ENCODE results near the gene GPN2. TPM values are rescaled to one million over a fixed set of nuclear protein-coding genes. Genes with fewer than 3 reads are reported as not detected.

Gene GPN2
- total and polyA plus RNA-seq, 11 donors: 7.6 to 27.4 (median 16.5) TPM

- Histone ChIP-seq H3K36me3 (peaks cover 0 to 65% (median 59%) of the 10 kb centered on the region in 9 donors), H3K9me3 (no peaks in the 10 kb centered on the region), H3K27ac (no peak overlapping the region), H3K27me3 (no peaks in the 10 kb centered on the region), H3K4me1 (peaks cover 0 to 26% (median 12%) of the 10 kb centered on the region in 12 donors), H3K4me3 (no peak overlapping the region)
- no peak for DNase-seq
- 88 to 92% (median 92%) methylated on average over 8 to 9 of the region's 9 CpGs for WGBS, 4 donors
- intact Hi-C loops (cut with DNase I): no loop called here
- no peak for TF ChIP-seq POLR2A (IDR thresholded peaks at IDR 0.05)
- TF ChIP-seq, protein P1, sequence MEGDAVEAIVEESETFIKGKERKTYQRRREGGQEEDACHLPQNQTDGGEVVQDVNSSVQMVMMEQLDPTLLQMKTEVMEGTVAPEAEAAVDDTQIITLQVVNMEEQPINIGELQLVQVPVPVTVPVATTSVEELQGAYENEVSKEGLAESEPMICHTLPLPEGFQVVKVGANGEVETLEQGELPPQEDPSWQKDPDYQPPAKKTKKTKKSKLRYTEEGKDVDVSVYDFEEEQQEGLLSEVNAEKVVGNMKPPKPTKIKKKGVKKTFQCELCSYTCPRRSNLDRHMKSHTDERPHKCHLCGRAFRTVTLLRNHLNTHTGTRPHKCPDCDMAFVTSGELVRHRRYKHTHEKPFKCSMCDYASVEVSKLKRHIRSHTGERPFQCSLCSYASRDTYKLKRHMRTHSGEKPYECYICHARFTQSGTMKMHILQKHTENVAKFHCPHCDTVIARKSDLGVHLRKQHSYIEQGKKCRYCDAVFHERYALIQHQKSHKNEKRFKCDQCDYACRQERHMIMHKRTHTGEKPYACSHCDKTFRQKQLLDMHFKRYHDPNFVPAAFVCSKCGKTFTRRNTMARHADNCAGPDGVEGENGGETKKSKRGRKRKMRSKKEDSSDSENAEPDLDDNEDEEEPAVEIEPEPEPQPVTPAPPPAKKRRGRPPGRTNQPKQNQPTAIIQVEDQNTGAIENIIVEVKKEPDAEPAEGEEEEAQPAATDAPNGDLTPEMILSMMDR (IDR thresholded peaks at IDR 0.05): no peak
- ATAC-seq: no peak
These were observed 7.3 kb upstream of the GPN2 start for GRCh38 chr1:26897351-26897750.

GRCh38 chr1:26894263-26894662, 4.2 kb upstream of the GPN2 start:
- no peak for TF ChIP-seq POLR2A (IDR thresholded peaks at IDR 0.05)
- TF ChIP-seq, protein P1 (IDR thresholded peaks at IDR 0.05): no peak
- intact Hi-C loops (cut with DNase I): no loop called here
- ATAC-seq (no peak), DNase-seq (no peak)
- Histone ChIP-seq H3K27ac (no peak overlapping the region), H3K36me3 (peaks cover 0 to 78% (median 68%) of the 10 kb centered on the region in 9 donors), H3K27me3 (no peaks in the 10 kb centered on the region), H3K4me1 (peaks cover 5 to 22% (median 14%) of the 10 kb centered on the region in 12 donors), H3K9me3 (no peaks in the 10 kb centered on the region), H3K4me3 (no peak overlapping the region)
- 93 to 96% (median 94%) methylated on average over 13 of the region's 13 CpGs for WGBS, 4 donors

DNA sequence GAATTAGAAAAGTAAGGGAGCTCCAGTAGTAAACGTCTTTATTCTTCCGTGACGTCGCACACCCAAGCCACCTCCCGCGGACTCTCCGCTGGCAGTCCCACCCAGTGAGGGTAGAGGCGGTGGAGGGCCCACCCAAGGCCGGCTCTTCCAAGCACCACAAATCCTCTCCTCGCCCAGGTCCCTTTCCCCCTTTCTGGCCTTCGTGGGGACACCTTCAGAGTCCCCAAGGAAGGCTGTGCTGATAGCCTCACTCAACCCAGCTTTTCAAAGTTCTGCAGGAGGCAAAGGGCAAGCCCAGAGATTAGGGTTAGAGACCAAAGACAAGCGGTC, 349 bp upstream of the GPN2 start:
- peaks cover 3 to 85% (median 70%) of the 10 kb centered on the region in 9 donors for H3K36me3 ChIP-seq
- peaks cover 4 to 35% (median 21%) of the 10 kb centered on the region in 12 donors for H3K4me1 ChIP-seq
- 0 to 5% (median 4%) methylated on average over 11 to 12 of the region's 12 CpGs for WGBS, 4 donors
- no peaks in the 10 kb centered on the region for H3K9me3 ChIP-seq
- peak in 1 of 5 donors; percentile 35 for DNase-seq
- TF ChIP-seq POLR2A (IDR thresholded peaks at IDR 0.05): no peak
- TF ChIP-seq, protein P1 (IDR thresholded peaks at IDR 0.05): no peak
- peak; percentile 8 to 50 (median 34) for ATAC-seq
- H3K4me3 ChIP-seq: peak overlapping the region; percentile 73 to 100 (median 90)
- H3K27me3 ChIP-seq: no peaks in the 10 kb centered on the region
- H3K27ac ChIP-seq: peak overlapping the region; percentile 79 to 94 (median 89)
- intact Hi-C loops (cut with DNase I): no loop called here

GRCh38 chr1:26888231-26888630, 1.9 kb downstream of the GPN2 start:
- Histone ChIP-seq H3K27me3 (no peaks in the 10 kb centered on the region), H3K4me3 (peak overlapping the region in 1 of 12 donors; percentile 86), H3K27ac (no peak overlapping the region), H3K9me3 (no peaks in the 10 kb centered on the region), H3K4me1 (peaks cover 4 to 35% (median 21%) of the 10 kb centered on the region in 12 donors), H3K36me3 (peaks cover 3 to 85% (median 72%) of the 10 kb centered on the region in 9 donors)
- TF ChIP-seq, protein P1 (IDR thresholded peaks at IDR 0.05): no peak
- no peak for TF ChIP-seq POLR2A (IDR thresholded peaks at IDR 0.05)
- ATAC-seq: no peak
- 88 to 100% (median 91%) methylated on average over 1 of the region's 1 CpG for WGBS, 4 donors
- intact Hi-C loops (cut with DNase I): no loop called here
- DNase-seq: no peak
